Measurements from ENCODE around the gene PLA2G4D. TPM values are rescaled to one million over a fixed set of nuclear protein-coding genes. Genes with fewer than 3 reads are reported as not detected.

PLA2G4D gene
- total RNA-seq, 1 experiment from 2014 or later, result not detected

DNA sequence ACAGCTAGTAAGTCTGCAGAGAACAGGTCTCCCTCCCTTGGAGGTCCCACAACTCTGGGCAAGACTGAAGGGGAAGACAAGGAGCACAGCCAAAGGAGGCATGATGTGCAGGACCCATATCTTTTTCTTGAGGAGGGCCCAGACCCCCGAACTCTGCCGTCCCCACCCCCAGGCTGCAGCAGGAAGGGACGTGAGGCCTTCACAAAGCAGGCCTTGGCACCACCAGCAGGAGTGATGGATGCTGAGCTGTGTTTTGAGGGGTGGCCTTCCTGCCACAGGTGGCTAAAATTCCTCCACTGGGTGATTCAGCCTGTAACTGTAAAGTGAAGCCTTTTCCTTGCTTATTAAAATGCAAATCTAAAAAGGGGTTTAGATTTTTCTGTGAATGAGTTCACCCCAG is 8.6 kb downstream of the PLA2G4D start:
- in situ Hi-C loops (cut with HindIII; ENCODE audit: low pct_unique_long_range_greater_than_20kb, low sequenced_read_pairs) (no loop called here), intact Hi-C loops (cut with micrococcal nuclease; ENCODE audit: unreplicated experiment) (no loop called here)
- DNase-seq (ENCODE audit: low read depth, low spot score) (no peak), ATAC-seq (no peak)
- POLR2A ChIA-PET, result no interaction called here
- no peak overlapping the region for H3K4me3 ChIP-seq (ENCODE audit: low read depth in 2 of 2, low read length in 2 of 2)
- no peaks in the 10 kb centered on the region for H3K9me3 ChIP-seq (ENCODE audit: control insufficient read depth, insufficient read depth, low read depth, low read length)
- no peak overlapping the region for H3K27ac ChIP-seq (ENCODE audit: low read length)
- CTCF ChIA-PET, result interaction anchor here (1.0 to 1.6 kb wide), 3 partner anchors 14 to 46 kb away, joined by 3 to 5 read pairs (median 4); no protein-coding TSS in a partner anchor
- no peaks in the 10 kb centered on the region for H3K4me1 ChIP-seq (ENCODE audit: control insufficient read depth, insufficient read depth, low read length)
- BruUV-seq (replicated peaks), result no TSS peak
- no peaks in the 10 kb centered on the region for H3K27me3 ChIP-seq (ENCODE audit: control insufficient read depth, insufficient read depth, low read length)
- TF ChIP-seq, protein P1, sequence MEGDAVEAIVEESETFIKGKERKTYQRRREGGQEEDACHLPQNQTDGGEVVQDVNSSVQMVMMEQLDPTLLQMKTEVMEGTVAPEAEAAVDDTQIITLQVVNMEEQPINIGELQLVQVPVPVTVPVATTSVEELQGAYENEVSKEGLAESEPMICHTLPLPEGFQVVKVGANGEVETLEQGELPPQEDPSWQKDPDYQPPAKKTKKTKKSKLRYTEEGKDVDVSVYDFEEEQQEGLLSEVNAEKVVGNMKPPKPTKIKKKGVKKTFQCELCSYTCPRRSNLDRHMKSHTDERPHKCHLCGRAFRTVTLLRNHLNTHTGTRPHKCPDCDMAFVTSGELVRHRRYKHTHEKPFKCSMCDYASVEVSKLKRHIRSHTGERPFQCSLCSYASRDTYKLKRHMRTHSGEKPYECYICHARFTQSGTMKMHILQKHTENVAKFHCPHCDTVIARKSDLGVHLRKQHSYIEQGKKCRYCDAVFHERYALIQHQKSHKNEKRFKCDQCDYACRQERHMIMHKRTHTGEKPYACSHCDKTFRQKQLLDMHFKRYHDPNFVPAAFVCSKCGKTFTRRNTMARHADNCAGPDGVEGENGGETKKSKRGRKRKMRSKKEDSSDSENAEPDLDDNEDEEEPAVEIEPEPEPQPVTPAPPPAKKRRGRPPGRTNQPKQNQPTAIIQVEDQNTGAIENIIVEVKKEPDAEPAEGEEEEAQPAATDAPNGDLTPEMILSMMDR (IDR thresholded peaks at IDR 0.05), result no peak
- TF ChIP-seq TCF7L2 (IDR thresholded peaks at IDR 0.05; ENCODE audit: low read depth, low read length) (no peak), SIN3A (IDR thresholded peaks at IDR 0.05; ENCODE audit: borderline replicate concordance, insufficient read depth, low read depth, low read length) (no peak), POLR2AphosphoS5 (IDR thresholded peaks at IDR 0.05; ENCODE audit: low read depth, low read length) (no peak)
- TF ChIP-seq, protein P2, sequence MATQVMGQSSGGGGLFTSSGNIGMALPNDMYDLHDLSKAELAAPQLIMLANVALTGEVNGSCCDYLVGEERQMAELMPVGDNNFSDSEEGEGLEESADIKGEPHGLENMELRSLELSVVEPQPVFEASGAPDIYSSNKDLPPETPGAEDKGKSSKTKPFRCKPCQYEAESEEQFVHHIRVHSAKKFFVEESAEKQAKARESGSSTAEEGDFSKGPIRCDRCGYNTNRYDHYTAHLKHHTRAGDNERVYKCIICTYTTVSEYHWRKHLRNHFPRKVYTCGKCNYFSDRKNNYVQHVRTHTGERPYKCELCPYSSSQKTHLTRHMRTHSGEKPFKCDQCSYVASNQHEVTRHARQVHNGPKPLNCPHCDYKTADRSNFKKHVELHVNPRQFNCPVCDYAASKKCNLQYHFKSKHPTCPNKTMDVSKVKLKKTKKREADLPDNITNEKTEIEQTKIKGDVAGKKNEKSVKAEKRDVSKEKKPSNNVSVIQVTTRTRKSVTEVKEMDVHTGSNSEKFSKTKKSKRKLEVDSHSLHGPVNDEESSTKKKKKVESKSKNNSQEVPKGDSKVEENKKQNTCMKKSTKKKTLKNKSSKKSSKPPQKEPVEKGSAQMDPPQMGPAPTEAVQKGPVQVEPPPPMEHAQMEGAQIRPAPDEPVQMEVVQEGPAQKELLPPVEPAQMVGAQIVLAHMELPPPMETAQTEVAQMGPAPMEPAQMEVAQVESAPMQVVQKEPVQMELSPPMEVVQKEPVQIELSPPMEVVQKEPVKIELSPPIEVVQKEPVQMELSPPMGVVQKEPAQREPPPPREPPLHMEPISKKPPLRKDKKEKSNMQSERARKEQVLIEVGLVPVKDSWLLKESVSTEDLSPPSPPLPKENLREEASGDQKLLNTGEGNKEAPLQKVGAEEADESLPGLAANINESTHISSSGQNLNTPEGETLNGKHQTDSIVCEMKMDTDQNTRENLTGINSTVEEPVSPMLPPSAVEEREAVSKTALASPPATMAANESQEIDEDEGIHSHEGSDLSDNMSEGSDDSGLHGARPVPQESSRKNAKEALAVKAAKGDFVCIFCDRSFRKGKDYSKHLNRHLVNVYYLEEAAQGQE (IDR thresholded peaks at IDR 0.05; ENCODE audit: insufficient read depth in 1 of 2, low read depth in 2 of 2, low read length in 1 of 2), result no peak
- no peaks in the 10 kb centered on the region for H3K36me3 ChIP-seq (ENCODE audit: control insufficient read depth, insufficient read depth, low read length)

DNA sequence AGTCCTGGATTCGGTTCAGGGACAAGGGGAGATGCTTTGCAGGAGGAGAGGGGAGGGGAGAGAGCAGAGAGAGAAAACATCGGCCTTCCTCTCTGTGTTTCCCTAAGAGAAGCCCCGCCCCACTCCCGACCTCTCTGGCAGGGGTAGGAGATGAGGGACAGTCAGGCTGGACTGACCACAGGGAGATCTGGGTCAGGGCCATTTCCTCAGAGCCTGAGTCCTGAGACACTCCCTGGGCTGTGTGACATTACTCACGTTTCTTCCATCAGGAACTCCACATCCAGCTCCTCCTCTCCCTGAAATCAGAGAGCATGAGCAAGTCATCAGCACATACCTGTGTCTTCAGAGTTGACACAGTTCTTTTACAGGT is 9.1 kb downstream of the PLA2G4D start:
- CTCF ChIA-PET, result interaction anchor here (1.0 to 2.0 kb wide), 7 partner anchors 12 to 52 kb away, joined by 3 to 8 read pairs (median 5); no protein-coding TSS in a partner anchor
- in situ Hi-C loops (cut with HindIII; ENCODE audit: low pct_unique_long_range_greater_than_20kb, low sequenced_read_pairs) (no loop called here), intact Hi-C loops (cut with micrococcal nuclease; ENCODE audit: unreplicated experiment) (no loop called here)
- no peak for ATAC-seq
- Histone ChIP-seq H3K4me3 (ENCODE audit: low read depth in 2 of 2, low read length in 2 of 2) (no peak overlapping the region), H3K9me3 (ENCODE audit: control insufficient read depth, insufficient read depth, low read depth, low read length) (no peaks in the 10 kb centered on the region), H3K27me3 (ENCODE audit: control insufficient read depth, insufficient read depth, low read length) (no peaks in the 10 kb centered on the region), H3K27ac (ENCODE audit: low read length) (no peak overlapping the region), H3K4me1 (ENCODE audit: control insufficient read depth, insufficient read depth, low read length) (no peaks in the 10 kb centered on the region), H3K36me3 (ENCODE audit: control insufficient read depth, insufficient read depth, low read length) (no peaks in the 10 kb centered on the region)
- POLR2A ChIA-PET, result no interaction called here
- TF ChIP-seq, protein P2 (IDR thresholded peaks at IDR 0.05; ENCODE audit: insufficient read depth in 1 of 2, low read depth in 2 of 2, low read length in 1 of 2), result no peak
- TF ChIP-seq, protein P1 (IDR thresholded peaks at IDR 0.05), result no peak
- no peak for TF ChIP-seq SIN3A (IDR thresholded peaks at IDR 0.05; ENCODE audit: borderline replicate concordance, insufficient read depth, low read depth, low read length)
- no peak for TF ChIP-seq TCF7L2 (IDR thresholded peaks at IDR 0.05; ENCODE audit: low read depth, low read length)
- no peak for TF ChIP-seq POLR2AphosphoS5 (IDR thresholded peaks at IDR 0.05; ENCODE audit: low read depth, low read length)
- BruUV-seq (replicated peaks), result no TSS peak
- DNase-seq (ENCODE audit: low read depth, low spot score), result no peak
